Chondrocyte (in vitro differentiated cells): ENCODE data around the gene ZNF536. TPM values are rescaled to one million over a fixed set of nuclear protein-coding genes. Genes with fewer than 3 reads are reported as not detected.

Experiments used
- DNase-seq: peaks from one replicate; pipeline ENCODE4 v3.0.0; 2021; ENCODE audit warnings: mixed read lengths, low spot score
- H3K27ac Mint-ChIP-seq: one replicate; pipeline ENCODE4 v1.8.0; 2021; ENCODE audit warnings: mild to moderate bottlenecking, moderate library complexity, mixed read lengths; ENCODE audit not compliant: unreplicated experiment
- H3K27me3 Mint-ChIP-seq: 2 replicates; pipeline ENCODE4 v1.8.0; 2021; ENCODE audit warnings: low read depth, mixed read lengths
- H3K36me3 Mint-ChIP-seq: 2 replicates; pipeline ENCODE4 v1.8.0; 2021; ENCODE audit warnings: low read depth, mixed read lengths
- H3K4me1 Mint-ChIP-seq: 2 replicates; pipeline ENCODE4 v1.8.0; 2021; ENCODE audit warnings: low read depth, mild to moderate bottlenecking, mixed read lengths
- H3K4me3 Mint-ChIP-seq: one replicate; pipeline ENCODE4 v1.8.0; 2021; ENCODE audit warnings: mild to moderate bottlenecking, moderate library complexity, mixed read lengths; ENCODE audit not compliant: unreplicated experiment
- H3K9me3 Mint-ChIP-seq: 2 replicates; pipeline ENCODE4 v1.8.0; 2021; ENCODE audit warnings: low read depth, mixed read lengths
- CTCF ChIP-seq: fragments of 200-600 bp; sonication (generic); IDR thresholded peaks from 2 replicates; pipeline ENCODE4 v1.5.0; 2021; ENCODE audit warnings: antibody characterized with exemption, mild to moderate bottlenecking, moderate library complexity
- total RNA-seq: library from RNA; stranded (reverse); gene quantifications from 3 replicates; pipeline ENCODE4 v1.2.1, GENCODE V29; 2021

ZNF536 gene
- total RNA-seq, 1 donor from 2014 or later, result not detected

- Mint-ChIP-seq H3K36me3 (no peaks in the 10 kb centered on the region), H3K9me3 (peaks cover 6% of the 10 kb centered on the region), H3K27me3 (peaks cover 3% of the 10 kb centered on the region), H3K4me3 (no peak overlapping the region), H3K27ac (no peak overlapping the region), H3K4me1 (no peaks in the 10 kb centered on the region)
- DNase-seq, result no peak
- TF ChIP-seq CTCF, result no peak
Measured at GRCh38 chr19:30522341-30522740, 150.2 kb downstream of the ZNF536 start.

GRCh38 chr19:30523791-30524190 lies 151.6 kb downstream of the ZNF536 start:
- no peaks in the 10 kb centered on the region for H3K36me3 Mint-ChIP-seq
- peaks cover 3% of the 10 kb centered on the region for H3K27me3 Mint-ChIP-seq
- peaks cover 10% of the 10 kb centered on the region for H3K9me3 Mint-ChIP-seq
- no peak overlapping the region for H3K4me3 Mint-ChIP-seq
- TF ChIP-seq CTCF, result no peak
- DNase-seq, result no peak
- no peak overlapping the region for H3K27ac Mint-ChIP-seq
- H3K4me1 Mint-ChIP-seq, result no peaks in the 10 kb centered on the region

- no peak overlapping the region for H3K4me3 Mint-ChIP-seq
- H3K9me3 Mint-ChIP-seq, result peaks cover 8% of the 10 kb centered on the region
- H3K36me3 Mint-ChIP-seq, result no peaks in the 10 kb centered on the region
- no peak overlapping the region for H3K27ac Mint-ChIP-seq
- peaks cover 3% of the 10 kb centered on the region for H3K27me3 Mint-ChIP-seq
- no peaks in the 10 kb centered on the region for H3K4me1 Mint-ChIP-seq
- DNase-seq, result no peak
- no peak for TF ChIP-seq CTCF
Measured at GRCh38 chr19:30525383-30525782, 153.2 kb downstream of the ZNF536 start.

- Mint-ChIP-seq H3K36me3 (no peaks in the 10 kb centered on the region), H3K4me3 (no peak overlapping the region), H3K9me3 (peaks cover 6% of the 10 kb centered on the region), H3K27ac (no peak overlapping the region), H3K27me3 (no peaks in the 10 kb centered on the region), H3K4me1 (no peaks in the 10 kb centered on the region)
- no peak for DNase-seq
- TF ChIP-seq CTCF, result no peak
Measured at GRCh38 chr19:30528919-30529318, 156.7 kb downstream of the ZNF536 start.

- no peak overlapping the region for H3K27ac Mint-ChIP-seq
- H3K27me3 Mint-ChIP-seq, result no peaks in the 10 kb centered on the region
- DNase-seq, result no peak
- peaks cover 6% of the 10 kb centered on the region for H3K9me3 Mint-ChIP-seq
- no peak overlapping the region for H3K4me3 Mint-ChIP-seq
- TF ChIP-seq CTCF, result no peak
- no peaks in the 10 kb centered on the region for H3K36me3 Mint-ChIP-seq
- no peaks in the 10 kb centered on the region for H3K4me1 Mint-ChIP-seq
Measured at GRCh38 chr19:30529876-30530275, 157.7 kb downstream of the ZNF536 start.
